Tibial artery (tissue), 4 donors: ENCODE results near the gene PRDM12.

Experiments
- DNase-seq, 2 donors: peaks; one replicate each; pipeline ENCODE4 v3.0.0-alpha.2; 2019
- H3K27ac ChIP-seq, 2 donors: fragments of 200-600 bp; sonication (generic) in 1 of 2; 1 replicate in 1 of 2; 2 replicates in 1 of 2; pipeline ENCODE4 v1.5.1; 2018 to 2019; ENCODE audit warnings: mild to moderate bottlenecking in 1 of 2
- H3K27me3 ChIP-seq, 2 donors: fragments of 200-600 bp; sonication (generic) in 1 of 2; one replicate each; pipeline versions ENCODE4 v1.5.1 to v1.6.0; 2016 to 2019
- H3K36me3 ChIP-seq, 3 donors: fragments of 200-600 bp; sonication (generic) in 2 of 3; one replicate each; pipeline ENCODE4 v1.5.1; 2016 to 2019; ENCODE audit warnings: mild to moderate bottlenecking in 2 of 3
- H3K4me1 ChIP-seq, 4 donors: fragments of 200-600 bp; sonication (generic) in 2 of 4; 1 replicate in 3 of 4; 2 replicates in 1 of 4; pipeline ENCODE4 v1.5.1; 2016 to 2019
- H3K4me3 ChIP-seq, 2 donors: fragments of 200-600 bp; sonication (generic) in 1 of 2; 1 replicate in 1 of 2; 2 replicates in 1 of 2; pipeline ENCODE4 v1.5.1; 2018 to 2019; ENCODE audit warnings: mild to moderate bottlenecking in 2 of 2
- H3K9me3 ChIP-seq, 3 donors: fragments of 200-600 bp; sonication (generic) in 1 of 3; one replicate each; pipeline ENCODE4 v1.5.1; 2016 to 2019
- intact Hi-C: fragments of 100-400 bp; cut with DNase I; formaldehyde crosslinking; loops from one replicate; pipeline ENCODE4 v1.15.0; 2023; ENCODE audit warnings: low total_unique reads
- TF ChIP-seq, protein P1 (sequence below), 2 experiments: fragments of 200-600 bp in 1 of 2; fragments of 450-650 bp in 1 of 2; IDR thresholded peaks; one replicate each; pipeline ENCODE4 v1.5.1; 2017 to 2019; ENCODE audit warnings: antibody characterized with exemption in 2 of 2, mild to moderate bottlenecking in 1 of 2, moderate library complexity in 1 of 2

The PRDM12 gene

DNA sequence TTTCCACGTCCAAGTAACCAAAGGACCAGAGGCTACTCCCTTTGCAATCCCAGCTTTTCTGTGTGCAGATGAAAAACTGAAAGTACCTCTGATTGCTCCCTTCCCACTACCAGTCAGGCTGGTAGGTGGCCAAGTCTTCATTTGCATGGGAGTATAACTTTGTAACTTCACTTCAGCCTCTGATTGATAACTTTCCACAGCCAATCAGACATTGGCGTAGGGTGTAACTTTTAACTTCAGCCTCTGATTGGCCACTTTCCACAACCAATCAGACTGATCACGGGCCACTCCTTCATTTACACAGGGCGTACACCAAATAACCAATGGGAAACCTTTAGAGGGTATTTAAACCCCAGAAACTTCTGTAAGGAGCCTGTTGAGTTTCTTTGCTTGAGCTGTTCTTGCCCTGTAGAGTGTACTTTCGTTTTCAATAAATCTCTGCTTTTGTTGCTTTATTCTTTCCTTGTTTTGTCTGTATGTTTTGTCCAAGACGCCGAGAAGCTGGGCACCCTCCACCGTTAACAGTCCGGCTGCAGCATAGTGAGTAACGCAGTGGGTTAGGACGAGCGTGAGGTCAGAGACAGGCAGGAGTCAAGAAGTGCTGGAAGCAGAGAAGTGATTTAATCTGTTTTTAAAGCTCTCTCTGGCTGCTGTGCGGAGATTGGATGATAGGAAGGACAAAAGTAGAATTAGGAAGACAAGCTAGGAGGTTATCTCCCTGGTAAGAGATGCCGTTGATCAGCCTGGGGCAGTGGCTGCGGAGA is 25.7 kb downstream of the PRDM12 start:
- peak overlapping the region; percentile 38 to 46 for H3K4me3 ChIP-seq
- H3K27me3 ChIP-seq: no peaks in the 10 kb centered on the region
- peak; percentile 76 to 83 for DNase-seq
- TF ChIP-seq, protein P1, sequence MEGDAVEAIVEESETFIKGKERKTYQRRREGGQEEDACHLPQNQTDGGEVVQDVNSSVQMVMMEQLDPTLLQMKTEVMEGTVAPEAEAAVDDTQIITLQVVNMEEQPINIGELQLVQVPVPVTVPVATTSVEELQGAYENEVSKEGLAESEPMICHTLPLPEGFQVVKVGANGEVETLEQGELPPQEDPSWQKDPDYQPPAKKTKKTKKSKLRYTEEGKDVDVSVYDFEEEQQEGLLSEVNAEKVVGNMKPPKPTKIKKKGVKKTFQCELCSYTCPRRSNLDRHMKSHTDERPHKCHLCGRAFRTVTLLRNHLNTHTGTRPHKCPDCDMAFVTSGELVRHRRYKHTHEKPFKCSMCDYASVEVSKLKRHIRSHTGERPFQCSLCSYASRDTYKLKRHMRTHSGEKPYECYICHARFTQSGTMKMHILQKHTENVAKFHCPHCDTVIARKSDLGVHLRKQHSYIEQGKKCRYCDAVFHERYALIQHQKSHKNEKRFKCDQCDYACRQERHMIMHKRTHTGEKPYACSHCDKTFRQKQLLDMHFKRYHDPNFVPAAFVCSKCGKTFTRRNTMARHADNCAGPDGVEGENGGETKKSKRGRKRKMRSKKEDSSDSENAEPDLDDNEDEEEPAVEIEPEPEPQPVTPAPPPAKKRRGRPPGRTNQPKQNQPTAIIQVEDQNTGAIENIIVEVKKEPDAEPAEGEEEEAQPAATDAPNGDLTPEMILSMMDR (IDR thresholded peaks at IDR 0.05): no peak
- intact Hi-C loops: loop anchor here (10.0 kb wide), 1 partner anchor 115 kb away; the partner anchor contains the start of gene FUBP3
- peak overlapping the region; percentile 56 to 71 for H3K27ac ChIP-seq
- peaks cover 0 to under 1% (median 0%) of the 10 kb centered on the region in 3 donors for H3K36me3 ChIP-seq
- H3K4me1 ChIP-seq: peaks cover 0 to 26% (median 21%) of the 10 kb centered on the region in 4 donors
- peaks cover 0 to 3% (median 0%) of the 10 kb centered on the region in 3 donors for H3K9me3 ChIP-seq

- Histone ChIP-seq H3K4me3 (no peak overlapping the region), H3K36me3 (peaks cover 5 to 23% (median 17%) of the 10 kb centered on the region in 3 donors), H3K27me3 (no peaks in the 10 kb centered on the region), H3K9me3 (no peaks in the 10 kb centered on the region), H3K4me1 (peaks cover 0 to 36% (median 25%) of the 10 kb centered on the region in 4 donors), H3K27ac (peak overlapping the region in 1 of 2 donors; percentile 63)
- TF ChIP-seq, protein P1 (IDR thresholded peaks at IDR 0.05): no peak
- no peak for DNase-seq
- intact Hi-C loops: no loop called here
Measured at GRCh38 chr9:130692321-130692720, 27.9 kb downstream of the PRDM12 start.

GRCh38 chr9:130693101-130693425 is 28.7 kb downstream of the PRDM12 start:
- Histone ChIP-seq H3K4me1 (peaks cover 0 to 36% (median 25%) of the 10 kb centered on the region in 4 donors), H3K27me3 (no peaks in the 10 kb centered on the region), H3K27ac (peak overlapping the region; percentile 58 to 63), H3K36me3 (peaks cover 8 to 30% (median 24%) of the 10 kb centered on the region in 3 donors), H3K9me3 (no peaks in the 10 kb centered on the region), H3K4me3 (peak overlapping the region; percentile 61 to 85)
- intact Hi-C loops: no loop called here
- no peak for DNase-seq
- TF ChIP-seq, protein P1 (IDR thresholded peaks at IDR 0.05): no peak

GRCh38 chr9:130693426-130694191 is 29.2 kb downstream of the PRDM12 start, which contains the start of gene EXOSC2:
Gene EXOSC2, plus strand, starts transcription at chr9:130693780. Its CDS starts 12 bp downstream, at chr9:130693792.
- Histone ChIP-seq H3K4me1 (peaks cover 0 to 36% (median 25%) of the 10 kb centered on the region in 4 donors), H3K27ac (peak within 1 kb of the TSS; percentile 58 to 63), H3K9me3 (no peaks in the 10 kb centered on the region), H3K4me3 (peak within 1 kb of the TSS; percentile 61 to 85), H3K36me3 (peaks cover 8 to 36% (median 30%) of the 10 kb centered on the region in 3 donors), H3K27me3 (no peaks in the 10 kb centered on the region)
- TF ChIP-seq, protein P1 (IDR thresholded peaks at IDR 0.05): no peak
- intact Hi-C loops: no loop called here
- DNase-seq: peak; percentile 99

DNA sequence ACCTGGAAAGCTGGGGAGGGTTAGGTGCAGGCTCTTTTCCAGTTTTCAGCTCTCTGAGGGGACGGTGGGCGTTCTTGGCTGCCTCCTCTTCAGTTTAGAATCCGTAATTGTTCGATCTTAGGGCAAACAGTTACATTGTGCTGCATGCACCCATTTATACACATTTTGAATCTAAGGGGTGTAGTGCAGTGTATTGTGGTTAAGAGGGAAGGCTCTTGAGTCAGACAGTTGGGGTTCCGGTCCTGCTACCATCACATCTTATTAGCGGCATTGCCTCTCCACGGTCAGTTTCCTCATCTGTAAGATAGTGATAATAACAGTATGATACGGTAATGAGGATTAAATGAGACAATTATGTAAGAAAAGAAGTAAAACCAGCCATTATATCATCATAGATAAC is 29.8 kb downstream of the PRDM12 start:
- Histone ChIP-seq H3K9me3 (no peaks in the 10 kb centered on the region), H3K36me3 (peaks cover 12 to 42% (median 34%) of the 10 kb centered on the region in 3 donors), H3K4me3 (peak overlapping the region; percentile 61 to 85), H3K27me3 (no peaks in the 10 kb centered on the region), H3K4me1 (peaks cover 0 to 36% (median 25%) of the 10 kb centered on the region in 4 donors), H3K27ac (peak overlapping the region; percentile 58 to 63)
- TF ChIP-seq, protein P1 (IDR thresholded peaks at IDR 0.05): no peak
- intact Hi-C loops: no loop called here
- no peak for DNase-seq
